ENCODE data around the gene RASAL3. TPM values are rescaled to one million over a fixed set of nuclear protein-coding genes. Genes with fewer than 3 reads are reported as not detected.

RASAL3 gene
- total and polyA plus RNA-seq, 2 of the 4 experiments (the other 2 are of a cell fraction), result 0.07 TPM; not detected in 1

DNA sequence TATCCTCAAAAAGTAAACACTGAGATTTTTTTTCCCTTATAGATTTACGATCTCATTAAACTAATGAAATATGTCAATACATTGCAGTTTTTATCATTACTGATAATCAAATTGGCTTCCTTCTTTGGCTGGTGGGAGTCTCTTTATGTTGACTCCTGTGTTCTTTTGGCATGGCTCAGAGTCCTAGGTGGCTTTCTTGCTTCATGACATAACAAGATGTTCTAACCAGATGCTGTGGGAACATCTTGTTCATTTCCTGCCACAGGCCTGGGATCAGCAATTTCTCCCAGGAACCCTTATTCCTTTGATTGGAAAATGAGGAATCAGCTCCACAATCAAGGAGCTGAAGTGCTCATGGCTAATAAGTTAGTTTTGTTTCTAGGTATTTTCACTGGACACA, 30.8 kb upstream of the RASAL3 start:
- H3K27me3 ChIP-seq (ENCODE audit: control insufficient read depth, insufficient read depth, low read length), result no peaks in the 10 kb centered on the region
- dilution Hi-C loops (cut with HindIII; ENCODE audit: low sequenced_read_pairs, unreplicated experiment), result no loop called here
- no peaks in the 10 kb centered on the region for H3K36me3 ChIP-seq (ENCODE audit: control insufficient read depth, insufficient read depth, low read length)
- WGBS, 2 experiments (ENCODE audit: extremely low coverage in 2 of 2, insufficient read length in 1 of 2), result no CpG with 5 or more reads among the region's 1 CpG
- CTCF ChIA-PET, result no interaction called here
- no peak overlapping the region for H2BK15ac ChIP-seq (ENCODE audit: low read depth, low read length)
- H2AK5ac ChIP-seq (ENCODE audit: low read depth, low read length), result no peak overlapping the region
- no peak overlapping the region for H3K27ac ChIP-seq (ENCODE audit: insufficient read depth, low read length)
- no peaks in the 10 kb centered on the region for H3K9me1 ChIP-seq (ENCODE audit: insufficient read depth, low read length)
- H3K18ac ChIP-seq (ENCODE audit: low read depth, low read length), result no peak overlapping the region
- H3K79me1 ChIP-seq (ENCODE audit: low read depth in 1 of 2, low read length in 2 of 2), result no peaks in the 10 kb centered on the region
- H4K20me1 ChIP-seq (ENCODE audit: insufficient read depth, low read length), result no peaks in the 10 kb centered on the region
- no peak overlapping the region for H3K56ac ChIP-seq (ENCODE audit: extremely low read depth, insufficient read depth, low read length)
- H4K91ac ChIP-seq (ENCODE audit: insufficient read depth, low read depth, low read length), result no peak overlapping the region
- no peak overlapping the region for H3K23ac ChIP-seq (ENCODE audit: low read depth, low read length)
- DNase-seq (no peak), ATAC-seq (ENCODE audit: low read depth) (no peak)
- H3K9me3 ChIP-seq (ENCODE audit: control insufficient read depth, insufficient read depth, low read length), result no peaks in the 10 kb centered on the region
- H2BK120ac ChIP-seq (ENCODE audit: low read depth, low read length), result no peak overlapping the region
- H2AK9ac ChIP-seq (replicated peaks; ENCODE audit: low read depth, low read length, poor library complexity), result no peak overlapping the region
- no peak overlapping the region for H4K8ac ChIP-seq (ENCODE audit: low read depth in 2 of 2, low read length in 2 of 2)
- no peak for TF ChIP-seq RCOR1 (IDR thresholded peaks at IDR 0.05; ENCODE audit: insufficient replicate concordance, low read length)
- TF ChIP-seq BHLHE40 (IDR thresholded peaks at IDR 0.05; ENCODE audit: low read depth, low read length), result no peak
- TF ChIP-seq CEBPB (IDR thresholded peaks at IDR 0.05; ENCODE audit: low read depth, low read length), result no peak
- no peak for TF ChIP-seq SMC3 (IDR thresholded peaks at IDR 0.05; ENCODE audit: low read depth, low read length)
- TF ChIP-seq POLR2A (IDR thresholded peaks at IDR 0.05; ENCODE audit: low read depth, low read length), result no peak
- no peak for TF ChIP-seq MAFK (IDR thresholded peaks at IDR 0.05; ENCODE audit: low read depth, low read length)
- TF ChIP-seq RAD21 (IDR thresholded peaks at IDR 0.05; ENCODE audit: low read length), result no peak
- no peak for TF ChIP-seq NFE2L2 (IDR thresholded peaks at IDR 0.05; ENCODE audit: low read depth, low read length)
- TF ChIP-seq RFX5 (IDR thresholded peaks at IDR 0.05; ENCODE audit: low read depth, low read length), result no peak
- TF ChIP-seq FOS (IDR thresholded peaks at IDR 0.05; ENCODE audit: low read depth, low read length), result no peak
- no peak overlapping the region for H2AFZ ChIP-seq (replicated peaks; ENCODE audit: low read length, poor library complexity)
- H3K9ac ChIP-seq (ENCODE audit: low read depth, low read length), result no peak overlapping the region
- no peak overlapping the region for H2BK5ac ChIP-seq (ENCODE audit: low read depth, low read length, poor library complexity, severe bottlenecking)
- BruUV-seq (replicated peaks), result no TSS peak
- H3K4me3 ChIP-seq (ENCODE audit: insufficient read depth, low read depth, low read length), result no peak overlapping the region
- in situ Hi-C loops (cut with MboI; ENCODE audit: low sequenced_read_pairs), result no loop called here
- intact Hi-C loops (cut with micrococcal nuclease), result no loop called here
- POLR2A ChIA-PET (ENCODE audit: unreplicated experiment), result no interaction called here
- no peak overlapping the region for H3K4ac ChIP-seq (ENCODE audit: low read depth, low read length)
- no peak overlapping the region for H2BK20ac ChIP-seq (ENCODE audit: low read depth, low read length)
- no peak overlapping the region for H3K14ac ChIP-seq (replicated peaks; ENCODE audit: low read depth, low read length)
- no peak overlapping the region for H4K5ac ChIP-seq (ENCODE audit: low read depth, low read length)
- no peak overlapping the region for H3K4me2 ChIP-seq (ENCODE audit: low read depth, low read length)
- H3K4me1 ChIP-seq (ENCODE audit: control insufficient read depth, insufficient read depth, low read length), result no peaks in the 10 kb centered on the region
